Activated naive CD8-positive, alpha-beta T cell treated with anti-CD3 and anti-CD28 coated beads, Interleukin-2, amount 50 U/mL, for 16 hours (primary cell): ENCODE data around the gene SESN1.
"Not testable (repeated sequence)": the region's sequence is repeated elsewhere in the genome, so short reads cannot be mapped to it uniquely, and the experiment has no call there.

Source experiments
- DNase-seq: peaks from one replicate; pipeline ENCODE4 v3.0.0-alpha.2; 2020; ENCODE audit warnings: low read depth, low spot score

The SESN1 gene

DNA sequence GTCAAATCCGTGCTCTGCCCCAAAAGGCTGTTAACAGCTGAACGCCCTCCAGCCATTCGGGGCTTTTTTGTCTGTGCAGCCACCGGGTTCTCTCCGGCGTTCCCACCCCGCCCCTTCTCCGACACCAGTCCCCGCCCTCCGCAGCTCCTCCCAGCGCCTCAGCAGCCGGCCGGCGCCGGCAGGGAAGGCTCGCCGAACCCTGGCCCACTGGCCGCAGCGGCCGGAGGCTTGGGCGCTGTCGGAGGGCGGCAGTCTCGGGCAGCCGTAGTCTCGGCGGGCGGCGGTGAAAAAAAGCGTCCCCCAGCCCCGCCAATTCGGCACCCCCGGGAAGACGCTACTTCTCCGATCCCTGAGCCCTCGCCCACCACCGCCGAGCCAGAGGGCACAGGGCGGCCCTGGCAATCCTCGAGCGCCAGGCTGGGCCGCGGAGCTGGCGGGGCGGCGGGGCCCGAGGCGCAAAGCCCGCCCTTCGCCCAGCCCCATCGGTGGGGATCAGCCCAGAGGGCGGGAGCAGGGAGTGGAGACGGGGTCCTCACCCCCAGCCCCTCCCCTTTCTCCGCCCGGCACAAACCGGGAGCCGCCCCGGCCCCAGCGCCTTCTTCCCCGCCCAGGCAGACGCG is at the start of gene SESN1:
SESN1 (minus strand) TSS at position 431 of the 620 bp plus-strand sequence. CDS start 773 bp downstream, outside the sequence.
- DNase-seq: peak; percentile 79

DNA sequence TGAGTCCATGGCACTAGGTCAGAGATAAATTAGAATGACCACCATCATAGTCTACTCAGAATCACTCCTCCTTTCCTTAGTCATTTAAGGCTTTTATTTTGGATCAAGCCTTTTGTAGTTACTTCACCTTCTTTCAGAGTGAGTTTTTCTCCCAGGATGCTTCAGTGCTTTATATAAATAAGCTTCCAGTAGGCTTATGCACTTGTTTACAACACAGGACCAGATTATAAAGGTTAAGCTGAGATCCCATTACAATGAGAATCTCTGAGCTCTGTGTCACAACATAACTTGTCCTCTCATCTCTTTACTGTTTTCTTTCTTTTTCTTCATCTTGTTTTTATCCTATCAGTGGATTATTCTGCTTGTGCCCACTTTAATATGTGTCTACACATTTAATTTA is 48.5 kb upstream of the SESN1 start:
- DNase-seq: no peak

DNA sequence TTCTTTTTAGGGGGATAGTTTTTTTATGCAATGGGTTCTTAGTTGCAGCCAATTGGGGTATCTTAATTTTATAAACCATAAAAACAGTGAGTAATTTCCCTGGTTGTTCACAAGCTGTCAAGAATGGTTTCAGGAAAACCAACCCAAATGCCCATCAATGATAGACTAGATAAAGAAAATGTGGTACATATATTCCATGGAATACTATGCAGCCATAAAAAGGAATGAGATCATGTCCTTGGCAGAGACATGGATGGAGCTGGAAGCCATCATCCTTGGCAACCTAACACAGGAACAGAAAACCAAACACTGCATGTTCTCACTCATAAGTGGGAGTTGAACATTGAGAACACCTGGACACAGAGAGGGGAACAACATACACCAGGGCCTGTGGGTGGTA is 47.4 kb upstream of the SESN1 start:
- not testable (repeated sequence) for DNase-seq

DNA sequence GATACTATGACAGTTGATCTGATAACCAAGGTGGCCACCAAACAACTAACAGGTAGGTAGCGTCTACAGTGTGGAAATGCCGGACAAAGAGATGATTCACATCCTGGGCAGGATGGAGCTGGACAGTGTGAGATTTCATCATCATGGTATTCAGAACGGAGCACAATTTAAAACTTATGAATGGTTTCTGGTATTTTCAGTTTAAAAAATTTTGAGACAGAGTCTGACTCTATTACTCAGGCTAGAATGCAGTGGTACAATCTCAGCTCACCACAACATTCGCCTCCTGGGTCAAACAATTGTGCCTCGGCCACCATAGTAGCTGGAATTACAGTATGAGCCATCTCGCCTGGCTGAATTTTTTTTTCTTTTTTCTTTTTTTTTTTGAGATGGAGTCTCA is 44.5 kb upstream of the SESN1 start:
- no peak for DNase-seq

DNA sequence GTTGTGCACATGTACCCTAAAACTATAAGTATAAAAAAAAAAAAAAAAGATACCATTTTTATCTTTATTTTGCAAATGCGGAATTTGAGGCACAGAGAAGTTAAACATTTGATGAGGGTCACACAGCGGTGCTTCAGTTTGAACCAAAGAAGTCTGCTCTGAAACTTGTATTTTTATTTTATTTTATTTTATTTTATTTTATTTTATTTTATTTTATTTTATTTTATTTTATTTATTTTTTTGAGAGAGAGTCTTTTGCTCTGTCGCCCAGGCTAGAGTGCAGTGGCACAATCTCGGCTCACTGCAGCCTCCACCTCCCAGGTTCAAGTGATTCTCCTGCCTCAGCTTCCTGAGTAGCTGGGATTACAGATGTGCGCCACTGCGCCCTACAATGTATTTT is 41.9 kb upstream of the SESN1 start:
- not testable (repeated sequence) for DNase-seq

DNA sequence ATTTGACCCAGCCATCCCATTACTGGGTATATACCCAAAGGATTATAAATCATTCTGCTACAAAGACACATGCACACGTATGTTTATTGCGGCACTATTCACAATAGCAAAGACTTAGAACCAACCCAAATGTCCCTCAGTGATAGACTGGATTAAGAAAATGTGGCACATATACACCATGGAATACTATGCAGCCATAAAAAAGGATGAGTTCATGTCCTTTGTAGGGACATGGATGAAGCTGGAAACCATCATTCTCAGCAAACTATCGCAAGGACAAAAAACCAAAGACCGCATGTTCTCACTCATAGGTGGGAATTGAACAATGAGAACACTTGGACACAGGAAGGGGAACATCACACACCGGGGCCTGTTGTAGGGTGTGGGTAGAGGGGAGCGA is 41.4 kb upstream of the SESN1 start:
- DNase-seq: not testable (repeated sequence)

DNA sequence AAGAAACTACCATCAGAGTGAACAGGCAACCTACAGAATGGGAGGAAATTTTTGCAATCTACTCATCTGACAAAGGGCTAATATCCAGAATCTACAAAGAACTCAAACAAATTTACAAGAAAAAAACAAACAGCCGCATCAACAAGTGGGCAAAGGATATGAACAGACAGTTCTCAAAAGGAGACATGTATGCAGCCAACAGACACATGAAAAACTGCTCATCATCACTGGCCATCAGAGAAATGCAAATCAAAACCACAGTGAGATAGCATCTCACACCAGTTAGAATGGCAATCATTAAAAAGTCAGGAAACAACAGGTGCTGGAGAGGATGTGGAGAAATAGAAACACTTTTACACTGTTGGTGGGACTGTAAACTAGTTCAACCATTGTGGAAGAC is 41.0 kb upstream of the SESN1 start:
- DNase-seq: not testable (repeated sequence)

DNA sequence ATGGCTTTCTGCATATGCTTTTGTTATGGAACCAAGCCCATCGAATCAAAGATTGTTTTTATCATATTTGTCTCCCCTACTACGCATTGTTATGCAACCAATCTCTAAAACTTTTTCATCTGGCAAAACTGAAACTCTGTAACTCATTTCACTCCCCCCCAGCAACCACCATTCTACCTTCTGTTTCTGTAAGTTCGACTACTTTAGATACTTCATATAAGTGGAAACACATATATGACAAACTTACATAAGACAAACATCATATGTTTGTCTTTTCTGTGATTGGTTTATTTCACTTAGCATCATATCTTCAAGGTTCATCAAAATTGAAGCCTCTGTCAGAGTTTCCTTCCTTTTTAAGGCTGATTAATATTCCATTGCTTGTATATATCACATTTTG is 35.4 kb upstream of the SESN1 start:
- no peak for DNase-seq

DNA sequence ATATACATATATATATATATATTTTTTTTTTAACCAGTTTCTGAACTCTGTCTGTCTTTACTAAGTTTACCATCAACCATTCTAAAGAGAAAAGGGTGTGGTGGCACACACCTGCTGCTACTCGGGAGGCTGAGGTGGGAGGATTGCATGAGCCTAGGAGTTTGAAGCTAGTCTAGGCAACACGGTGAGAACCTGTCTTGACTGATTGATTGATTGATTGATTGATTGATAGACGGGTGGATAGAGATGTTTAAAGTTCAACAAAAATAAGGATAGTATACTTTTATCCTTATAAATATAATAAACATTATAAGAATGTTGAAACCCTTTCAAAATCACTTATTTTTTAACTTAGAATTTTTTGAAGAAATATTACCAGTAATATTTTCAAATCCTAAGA is 30.9 kb upstream of the SESN1 start:
- no peak for DNase-seq

DNA sequence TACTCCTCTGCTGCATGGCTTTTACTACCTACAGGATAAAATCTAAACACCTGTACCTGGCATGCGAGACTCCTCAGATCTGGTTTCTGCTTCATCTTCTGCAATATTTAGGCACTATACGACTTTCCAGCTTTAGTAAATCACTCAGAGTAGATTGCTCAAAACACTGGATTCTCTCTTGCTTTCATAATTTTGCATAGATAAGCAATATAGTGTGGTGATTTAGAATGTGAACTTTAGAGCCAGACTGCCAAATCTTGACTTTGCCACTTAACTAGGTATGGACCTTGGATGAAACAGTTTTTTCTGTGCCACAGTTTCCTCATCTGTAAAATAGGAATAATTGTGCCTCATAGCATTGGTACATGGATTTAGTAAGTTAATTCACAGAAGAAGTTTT is 29.6 kb upstream of the SESN1 start:
- no peak for DNase-seq

DNA sequence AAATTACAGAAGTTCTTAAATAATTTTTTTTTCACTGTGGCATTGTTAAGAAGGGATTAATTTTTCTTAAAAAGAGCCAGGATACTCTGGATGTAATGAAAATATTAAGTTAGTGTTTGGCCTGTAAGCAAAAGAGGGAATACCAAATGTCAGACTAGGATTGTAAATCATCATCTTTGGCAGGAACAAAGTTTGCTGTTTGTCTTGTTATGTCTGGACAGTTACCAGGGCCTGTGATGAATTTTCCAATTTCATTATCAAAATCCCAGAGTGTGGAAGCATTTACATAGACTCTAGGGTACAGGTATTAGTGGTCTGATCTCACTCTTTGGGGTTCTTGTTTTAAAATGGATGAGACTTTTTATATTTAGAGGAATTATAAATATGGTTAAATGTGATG is 26.8 kb upstream of the SESN1 start:
- no peak for DNase-seq

DNA sequence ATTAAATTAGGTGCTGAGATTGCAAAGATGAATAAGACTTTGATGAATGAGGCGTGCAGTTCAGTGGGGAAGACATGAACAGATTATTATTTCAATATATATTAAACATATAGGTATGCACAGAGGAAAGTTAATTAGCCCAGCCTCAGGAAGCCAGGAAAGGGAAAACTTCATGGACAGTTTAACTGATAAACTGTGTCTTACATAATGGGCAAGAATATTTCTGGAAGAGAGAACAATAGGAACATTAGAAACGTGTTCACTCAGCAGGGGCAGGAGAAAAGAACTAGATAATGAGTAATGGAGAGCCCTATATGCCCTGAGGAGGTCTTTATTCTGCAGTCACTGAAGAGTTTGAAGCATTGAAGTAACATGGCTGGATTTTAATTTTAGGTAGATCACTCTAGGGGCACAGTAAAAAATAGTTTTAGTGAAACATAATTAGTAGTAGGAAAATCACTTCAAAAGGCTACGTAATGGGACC is 24.3 kb upstream of the SESN1 start:
- no peak for DNase-seq

DNA sequence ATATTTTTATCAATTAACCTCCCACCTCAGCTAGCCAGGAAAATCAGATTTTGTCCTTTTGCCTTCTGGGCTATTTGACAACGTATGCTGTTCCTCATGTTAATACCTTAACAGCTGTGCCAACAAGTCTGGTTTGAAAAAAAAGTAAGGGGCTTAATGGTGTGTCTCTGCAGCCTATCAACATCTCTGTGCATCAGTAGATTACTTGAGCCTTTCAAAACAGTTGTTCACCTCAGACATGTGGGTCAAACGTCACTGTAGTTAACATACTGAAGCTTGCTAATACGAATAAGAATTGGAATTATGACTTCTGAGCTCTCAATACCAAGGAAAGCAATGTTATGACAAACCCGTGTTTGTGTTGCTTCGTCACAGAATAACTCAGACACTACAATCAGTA is 23.7 kb upstream of the SESN1 start:
- DNase-seq: no peak

DNA sequence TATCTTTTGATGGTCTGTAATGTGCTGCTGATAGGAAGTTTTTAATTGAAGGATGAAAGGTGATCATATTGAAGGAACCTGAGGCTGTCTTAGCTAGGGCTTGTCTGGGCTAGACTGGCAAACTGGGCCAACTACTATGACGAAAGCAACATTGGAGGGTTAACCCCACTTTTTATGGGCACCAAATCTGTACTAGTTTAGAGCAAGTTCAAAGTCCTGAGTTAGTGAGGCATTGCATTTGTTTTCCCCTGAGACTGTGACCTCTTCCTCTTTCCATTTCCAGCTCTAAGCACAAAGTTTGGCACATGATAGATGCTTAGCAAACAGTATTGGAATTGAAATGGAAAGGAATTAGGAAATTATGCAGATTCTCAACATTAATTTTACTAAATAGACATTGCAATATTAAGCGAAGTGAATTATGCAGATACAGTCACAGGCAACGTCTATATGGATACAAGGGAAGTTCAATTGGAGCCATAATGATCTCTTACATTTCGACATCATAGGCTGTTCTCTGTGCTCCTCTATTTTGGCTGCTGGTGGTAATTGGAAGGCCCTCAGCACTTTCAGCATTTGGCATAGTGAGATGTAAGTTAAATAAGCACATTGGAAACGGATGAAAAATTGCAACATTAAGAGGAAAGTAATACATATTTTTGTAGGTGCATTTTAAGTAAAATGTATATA is 22.8 kb upstream of the SESN1 start:
- no peak for DNase-seq

DNA sequence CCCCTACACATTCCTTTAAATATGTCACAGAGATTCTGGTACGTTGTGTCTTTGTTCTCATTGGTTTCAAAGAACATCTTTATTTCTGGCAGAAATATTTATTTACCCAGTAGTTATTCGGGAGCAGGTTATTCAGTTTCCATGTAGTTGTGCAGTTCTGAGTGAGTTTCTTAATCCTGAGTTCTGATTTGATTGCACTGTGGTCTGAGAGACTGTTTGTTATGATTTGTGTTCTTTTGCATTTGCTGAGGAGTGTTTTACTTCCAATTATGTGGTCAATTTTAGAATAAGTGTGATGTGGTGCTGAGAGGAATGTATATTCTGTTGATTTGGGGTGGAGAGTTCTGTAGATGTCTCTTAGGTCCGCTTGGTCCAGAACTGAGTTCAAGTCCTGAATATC is 18.0 kb upstream of the SESN1 start:
- not testable (repeated sequence) for DNase-seq

DNA sequence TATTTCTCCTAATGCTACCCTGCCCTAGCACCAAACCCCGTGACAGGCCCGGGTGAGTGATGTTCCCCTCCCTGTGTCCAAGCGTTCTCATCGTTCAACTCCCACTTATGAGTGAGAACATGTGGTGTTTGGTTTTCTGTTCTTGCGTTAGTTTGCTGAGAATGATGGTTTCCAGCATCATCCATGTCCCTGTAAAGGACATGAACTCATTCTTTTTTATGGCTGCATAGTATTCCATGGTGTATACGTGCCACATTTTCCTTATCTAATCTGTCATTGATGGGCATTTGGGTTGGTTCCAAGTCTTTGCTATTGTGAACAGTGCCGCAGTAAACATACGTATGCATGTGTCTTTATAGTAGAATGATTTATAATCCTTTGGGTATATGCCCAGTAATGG is 15.0 kb upstream of the SESN1 start:
- DNase-seq: not testable (repeated sequence)

DNA sequence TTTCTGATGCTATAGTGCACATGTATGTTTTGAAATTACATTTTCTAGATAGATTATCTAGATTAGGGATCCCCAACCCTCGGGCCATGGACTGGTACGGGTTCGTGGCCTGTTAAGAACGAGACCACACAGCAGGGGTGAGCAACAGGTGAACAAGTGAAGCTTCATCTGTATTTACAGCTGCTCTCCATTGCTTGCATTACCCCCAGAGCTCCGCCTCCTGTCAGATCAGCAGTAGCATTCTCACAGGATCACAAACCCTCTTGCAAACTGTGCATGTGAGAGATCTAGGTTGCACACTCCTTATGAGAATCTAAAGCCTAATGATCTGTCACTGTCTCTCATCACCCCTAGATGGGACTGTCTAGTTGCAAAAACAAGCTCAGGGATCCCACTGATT is 11.0 kb upstream of the SESN1 start:
- DNase-seq: no peak

DNA sequence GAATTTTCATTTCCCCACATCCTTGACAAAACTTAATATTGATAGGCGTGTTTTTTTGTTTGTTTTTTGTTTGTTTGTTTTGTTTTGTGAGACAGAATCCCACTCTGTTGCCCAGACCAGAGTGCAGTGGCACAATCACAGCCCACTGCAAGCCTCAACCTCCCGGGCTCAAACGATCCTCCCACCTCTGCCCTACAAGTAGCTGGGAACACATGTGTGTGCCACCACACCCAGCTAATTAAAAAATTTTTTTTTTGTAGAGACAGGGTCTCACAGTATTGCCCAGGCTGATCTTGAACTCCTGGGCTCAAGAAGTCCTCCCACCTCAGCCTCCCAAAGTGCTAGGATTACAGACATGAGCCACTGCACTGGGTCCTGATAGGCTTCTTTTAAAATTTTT is 9.9 kb upstream of the SESN1 start:
- DNase-seq: no peak

DNA sequence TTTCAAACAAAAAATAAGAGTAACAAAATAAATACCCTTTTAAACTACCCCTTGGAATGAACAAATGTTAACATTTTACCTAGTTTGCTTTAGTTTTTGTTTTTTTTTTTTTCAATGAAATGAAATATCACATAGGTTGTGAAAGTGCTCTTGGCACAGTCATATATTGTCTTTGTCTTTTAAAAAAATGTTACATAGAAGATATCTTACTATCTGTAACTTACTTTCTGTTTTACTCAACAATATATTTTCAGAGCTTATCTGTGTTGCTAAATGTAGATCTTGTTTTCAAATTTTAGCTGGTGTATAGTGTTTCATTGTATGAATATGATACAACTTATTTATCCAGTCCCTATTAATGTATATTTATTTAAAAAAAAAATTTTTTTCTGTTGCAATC is 9.3 kb upstream of the SESN1 start:
- DNase-seq: no peak

DNA sequence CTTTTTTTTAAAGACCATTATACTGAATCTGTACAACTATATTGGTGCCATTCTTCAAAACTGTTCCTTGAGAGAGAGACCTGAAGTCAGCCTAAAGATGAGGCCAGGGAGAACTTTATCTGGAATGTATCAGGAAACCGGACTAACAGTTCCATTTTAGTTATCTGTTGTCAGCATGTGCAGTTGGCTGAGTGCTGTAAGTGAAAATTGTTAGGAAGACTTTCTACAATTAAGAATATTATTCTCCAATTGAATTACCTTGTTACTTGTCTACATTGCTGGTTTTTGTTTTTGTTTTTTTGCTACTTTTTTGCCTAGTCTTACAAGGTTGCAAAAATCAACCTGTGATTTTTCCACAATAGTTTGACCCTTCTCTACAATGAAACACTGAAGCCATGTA is 8.1 kb upstream of the SESN1 start:
- no peak for DNase-seq

DNA sequence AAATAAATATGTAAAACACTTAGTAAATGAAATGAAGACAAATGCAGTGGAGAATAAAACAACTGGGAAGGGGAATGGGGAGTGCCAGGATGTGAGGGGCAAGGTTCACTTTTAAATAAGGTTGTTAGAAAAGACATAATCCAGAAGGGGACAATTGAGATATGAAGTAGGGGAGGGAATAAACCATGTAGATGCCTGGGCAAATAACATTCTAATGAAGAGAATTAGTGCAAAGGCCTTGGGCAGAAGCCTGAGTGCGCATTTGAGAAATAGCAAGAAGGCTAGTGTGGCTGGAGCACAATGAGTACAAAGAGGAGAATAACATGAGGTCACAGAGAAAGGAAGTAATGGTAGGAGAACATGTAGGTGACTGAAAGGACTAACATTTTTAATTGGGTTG is 3.0 kb upstream of the SESN1 start:
- no peak for DNase-seq

DNA sequence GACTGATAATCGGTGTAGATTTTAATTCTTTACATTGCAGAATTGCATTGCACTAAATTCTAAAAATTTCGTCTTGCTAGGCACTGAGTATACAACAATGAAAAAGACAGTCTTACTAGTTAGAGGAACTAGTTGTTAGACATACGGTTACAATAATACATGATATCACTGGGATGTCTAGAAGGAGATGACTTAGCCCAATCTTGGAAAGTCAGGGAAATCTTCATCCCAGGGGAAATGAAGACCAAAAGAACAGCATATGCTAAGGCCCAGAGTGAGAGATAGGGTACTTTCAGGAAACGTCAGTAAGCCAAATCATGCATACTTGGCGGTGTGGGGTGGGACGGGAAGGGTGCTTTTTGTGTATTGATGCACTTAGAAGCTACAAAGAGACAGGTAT is 1.6 kb upstream of the SESN1 start:
- DNase-seq: no peak

DNA sequence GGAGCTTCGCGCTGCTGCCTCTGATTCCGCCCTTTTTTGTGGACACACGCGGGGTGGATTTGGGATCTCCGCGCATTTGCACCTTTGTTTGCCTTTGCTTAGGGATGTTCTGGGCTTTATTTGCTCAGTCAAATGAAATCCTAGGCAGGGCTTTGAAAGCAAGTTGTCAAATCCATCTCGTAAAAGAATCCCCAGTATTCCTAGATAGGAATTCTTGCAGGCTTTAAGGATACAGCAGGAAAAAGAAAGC is 1.1 kb upstream of the SESN1 start:
- no peak for DNase-seq
